GM10248 (cell line): Measurements from ENCODE around the gene PPT2.
"Not testable (repeated sequence)": the region's sequence is repeated elsewhere in the genome, so short reads cannot be mapped to it uniquely, and the experiment has no call there.

Experiments
- CTCF ChIA-PET: fragments of 300-600 bp; sonication (Branson Sonifier 250); formaldehyde crosslinking; extraction: SDS; loops from one replicate; lab custom pipeline; 2021; ENCODE audit warnings: antibody characterized with exemption; lab: Yijun Ruan, JAX
- POLR2A ChIA-PET: fragments of 350-650 bp; sonication (Branson Sonifier 250); formaldehyde crosslinking; extraction: SDS; loops from one replicate; lab custom pipeline; 2020; ENCODE audit warnings: antibody characterized with exemption; lab: Yijun Ruan, JAX
- DNase-seq: peaks from one replicate; pipeline ENCODE4 v3.0.0; 2012; ENCODE audit errors: extremely low spot score
- CTCF ChIP-seq: IDR thresholded peaks from 2 replicates; pipeline ENCODE4 v1.5.1; 2012; ENCODE audit warnings: mild to moderate bottlenecking, low read depth; ENCODE audit errors: extremely low read depth, missing control alignments, control extremely low read depth

Gene PPT2

GRCh38 chr6:32131439-32131948 lies 22.4 kb upstream of the PPT2 start:
- no peak for DNase-seq
- no peak for TF ChIP-seq CTCF
- CTCF ChIA-PET, result interaction anchor here (1.2 to 5.9 kb wide), 4 partner anchors 10 to 33 kb away, joined by 3 to 64 read pairs (median 4); partner anchors contain the start of gene EGFL8
- POLR2A ChIA-PET, result no interaction called here

- ChIA-PET POLR2A (no interaction called here), CTCF (interaction anchor here (1.3 to 5.9 kb wide), 3 partner anchors 10 to 15 kb away, joined by 3 to 64 read pairs (median 3); no protein-coding TSS in a partner anchor)
- no peak for TF ChIP-seq CTCF
- no peak for DNase-seq
Observed at GRCh38 chr6:32132110-32132509, 21.8 kb upstream of the PPT2 start.

- no peak for DNase-seq
- CTCF ChIA-PET, result interaction anchor here (1.6 kb wide), 1 partner anchor 15 kb away, joined by 3 read pairs; no protein-coding TSS in a partner anchor
- TF ChIP-seq CTCF, result no peak
- POLR2A ChIA-PET, result interaction anchor here (0.5 kb wide), 1 partner anchor 1231 kb away, joined by 3 read pairs; no protein-coding TSS in a partner anchor
Observed at GRCh38 chr6:32133786-32134185, 20.2 kb upstream of the PPT2 start.

- ChIA-PET POLR2A (no interaction called here), CTCF (interaction anchor here (1.7 kb wide), 1 partner anchor 17 kb away, joined by 4 read pairs; no protein-coding TSS in a partner anchor)
- no peak for DNase-seq
- no peak for TF ChIP-seq CTCF
Observed at GRCh38 chr6:32137454-32137853, 16.5 kb upstream of the PPT2 start.

- ChIA-PET CTCF (interaction anchor here (1.7 kb wide), 1 partner anchor 21 kb away, joined by 5 read pairs; no protein-coding TSS in a partner anchor), POLR2A (interaction anchor here (0.7 kb wide), 1 partner anchor 11 kb away, joined by 8 read pairs; the partner anchor contains the start of gene ATF6B)
- DNase-seq, result no peak
- TF ChIP-seq CTCF, result no peak
Observed at GRCh38 chr6:32139590-32139989, 14.4 kb upstream of the PPT2 start.

GRCh38 chr6:32140420-32141046 lies 13.4 kb upstream of the PPT2 start:
- CTCF ChIA-PET, result interaction anchor here (0.8 kb wide), 2 partner anchors 12 to 23 kb away, joined by 3 read pairs; no protein-coding TSS in a partner anchor
- DNase-seq, result no peak
- TF ChIP-seq CTCF, result no peak
- POLR2A ChIA-PET, result no interaction called here

- CTCF ChIA-PET, result interaction anchor here (0.8 to 0.9 kb wide), 2 partner anchors 8 to 26 kb away, joined by 3 read pairs; no protein-coding TSS in a partner anchor
- POLR2A ChIA-PET, DNase-seq: not testable (repeated sequence)
Observed at GRCh38 chr6:32144238-32144637, 9.7 kb upstream of the PPT2 start.
